ENCODE data around the gene RNASEL.

RNASEL gene

DNA sequence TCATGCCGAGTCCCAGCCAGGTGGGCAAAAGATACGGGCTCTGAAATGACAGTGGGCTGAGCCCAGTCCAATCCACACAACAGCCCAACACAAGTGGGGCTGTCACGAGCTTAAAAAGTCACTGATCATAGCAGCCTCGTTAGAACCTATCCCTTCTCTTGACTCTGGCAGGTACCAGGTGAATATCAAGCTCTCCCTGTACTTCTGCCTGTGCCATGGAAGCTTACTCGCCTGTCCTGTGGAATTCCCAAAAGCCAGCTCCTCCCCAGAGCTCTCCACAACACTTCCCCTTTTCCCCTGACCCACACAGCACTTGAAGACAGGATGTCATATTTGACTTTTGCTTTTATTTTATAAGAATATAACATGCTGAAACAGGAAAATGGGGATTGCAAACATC is 9.2 kb upstream of the RNASEL start:
- no peak for DNase-seq (ENCODE audit: extremely low read depth, low read depth)
- TF ChIP-seq, protein P1, sequence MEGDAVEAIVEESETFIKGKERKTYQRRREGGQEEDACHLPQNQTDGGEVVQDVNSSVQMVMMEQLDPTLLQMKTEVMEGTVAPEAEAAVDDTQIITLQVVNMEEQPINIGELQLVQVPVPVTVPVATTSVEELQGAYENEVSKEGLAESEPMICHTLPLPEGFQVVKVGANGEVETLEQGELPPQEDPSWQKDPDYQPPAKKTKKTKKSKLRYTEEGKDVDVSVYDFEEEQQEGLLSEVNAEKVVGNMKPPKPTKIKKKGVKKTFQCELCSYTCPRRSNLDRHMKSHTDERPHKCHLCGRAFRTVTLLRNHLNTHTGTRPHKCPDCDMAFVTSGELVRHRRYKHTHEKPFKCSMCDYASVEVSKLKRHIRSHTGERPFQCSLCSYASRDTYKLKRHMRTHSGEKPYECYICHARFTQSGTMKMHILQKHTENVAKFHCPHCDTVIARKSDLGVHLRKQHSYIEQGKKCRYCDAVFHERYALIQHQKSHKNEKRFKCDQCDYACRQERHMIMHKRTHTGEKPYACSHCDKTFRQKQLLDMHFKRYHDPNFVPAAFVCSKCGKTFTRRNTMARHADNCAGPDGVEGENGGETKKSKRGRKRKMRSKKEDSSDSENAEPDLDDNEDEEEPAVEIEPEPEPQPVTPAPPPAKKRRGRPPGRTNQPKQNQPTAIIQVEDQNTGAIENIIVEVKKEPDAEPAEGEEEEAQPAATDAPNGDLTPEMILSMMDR (IDR thresholded peaks at IDR 0.05; ENCODE audit: low read depth, low read length), result no peak

GRCh38 chr1:182596934-182597333 is 7.9 kb upstream of the RNASEL start:
- DNase-seq (ENCODE audit: extremely low read depth, low read depth), result no peak
- TF ChIP-seq, protein P1 (IDR thresholded peaks at IDR 0.05; ENCODE audit: low read depth, low read length), result no peak

GRCh38 chr1:182595641-182596240 is 6.7 kb upstream of the RNASEL start:
- DNase-seq (ENCODE audit: extremely low read depth, low read depth), result no peak
- TF ChIP-seq, protein P1 (IDR thresholded peaks at IDR 0.05; ENCODE audit: low read depth, low read length), result peak; percentile 57

DNA sequence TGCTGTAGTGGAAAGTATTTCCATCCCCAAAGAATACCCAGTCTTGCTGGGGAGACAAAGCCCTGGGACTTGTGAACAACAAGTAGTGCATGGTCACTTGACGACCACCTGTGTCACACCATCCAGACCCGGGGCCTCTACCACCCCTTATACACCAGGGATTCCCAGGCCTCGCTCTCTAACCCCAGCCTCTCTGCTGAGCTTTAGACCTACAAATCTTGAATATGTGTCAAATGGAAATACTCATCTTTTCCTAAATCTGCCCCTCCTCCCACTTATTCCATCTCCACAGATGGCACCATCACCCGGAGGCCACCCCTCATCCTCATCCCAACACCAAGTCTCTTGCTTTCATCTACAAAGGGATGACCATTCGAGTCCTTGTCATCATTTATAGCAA is 875 bp upstream of the RNASEL start:
- no peak for DNase-seq (ENCODE audit: extremely low read depth, low read depth)
- TF ChIP-seq, protein P1 (IDR thresholded peaks at IDR 0.05; ENCODE audit: low read depth, low read length), result no peak

DNA sequence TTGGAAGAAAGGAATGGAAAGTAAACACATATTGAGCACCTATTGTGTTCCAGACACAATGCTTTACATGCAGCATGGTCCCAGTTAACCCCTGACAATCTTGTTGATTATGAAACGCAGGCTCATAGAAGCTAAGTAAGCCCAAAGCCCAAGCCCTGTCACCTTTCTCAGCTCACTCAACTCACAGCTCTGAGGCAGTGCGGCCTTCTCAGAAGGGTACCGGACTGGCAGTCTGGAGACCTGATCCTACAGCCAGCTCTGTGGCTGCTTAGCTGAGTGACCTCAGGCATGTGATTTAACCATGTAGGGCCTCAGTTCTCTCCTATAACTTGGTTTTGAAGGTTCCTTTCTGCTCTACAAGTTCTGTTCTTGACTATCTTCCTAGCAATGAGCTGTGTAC is 464 bp upstream of the RNASEL start:
- DNase-seq (ENCODE audit: extremely low read depth, low read depth), result no peak
- TF ChIP-seq, protein P1 (IDR thresholded peaks at IDR 0.05; ENCODE audit: low read depth, low read length), result no peak

DNA sequence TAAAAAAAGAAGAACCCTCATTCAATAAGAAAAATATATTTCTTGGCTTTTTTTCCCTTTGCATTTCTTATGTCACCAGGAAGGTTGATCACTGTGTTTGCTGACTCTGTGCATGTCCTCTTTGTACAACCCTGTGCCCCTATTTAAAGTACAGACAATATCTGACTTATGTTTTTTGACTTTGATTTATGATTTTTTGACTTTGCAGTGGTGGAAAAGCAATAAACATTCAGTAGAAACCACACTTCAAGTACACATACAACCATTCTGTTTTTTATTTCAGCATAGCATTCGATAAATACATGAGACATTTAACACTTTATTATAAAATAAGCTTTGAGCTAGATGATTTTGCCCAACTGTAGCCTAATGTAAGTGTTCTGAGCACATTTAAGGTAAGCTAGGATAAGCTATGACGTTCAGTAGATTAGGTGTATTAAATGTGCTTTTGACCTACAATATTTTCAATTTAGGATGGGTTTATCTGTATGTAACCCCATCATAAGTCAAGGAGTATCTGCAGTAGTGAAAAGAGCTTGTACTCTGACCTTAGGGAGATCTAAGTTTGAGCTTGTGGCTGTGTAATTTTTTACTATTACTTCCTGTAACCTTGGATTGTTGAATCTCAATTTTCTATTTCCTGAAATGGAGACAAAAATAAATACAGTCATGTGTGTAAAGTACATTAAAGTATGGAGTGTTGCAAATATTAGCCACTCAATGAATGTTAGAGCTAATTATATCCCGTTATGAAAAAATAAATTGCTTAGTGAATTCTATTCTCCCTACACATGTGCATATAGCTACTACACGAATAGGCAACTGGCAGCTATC is 1.2 kb downstream of the RNASEL start:
- TF ChIP-seq, protein P1 (IDR thresholded peaks at IDR 0.05; ENCODE audit: low read depth, low read length), result no peak
- DNase-seq (ENCODE audit: extremely low read depth, low read depth), result no peak

GRCh38 chr1:182587093-182587492 is 2.0 kb downstream of the RNASEL start:
- TF ChIP-seq, protein P1 (IDR thresholded peaks at IDR 0.05; ENCODE audit: low read depth, low read length), result no peak
- no peak for DNase-seq (ENCODE audit: extremely low read depth, low read depth)
